ENCODE data around the gene SURF2. TPM values are rescaled to one million over a fixed set of nuclear protein-coding genes. Genes with fewer than 3 reads are reported as not detected.

SURF2 gene
- polyA plus RNA-seq, 1 experiment, result 9.9 TPM

- TF ChIP-seq, protein P1, sequence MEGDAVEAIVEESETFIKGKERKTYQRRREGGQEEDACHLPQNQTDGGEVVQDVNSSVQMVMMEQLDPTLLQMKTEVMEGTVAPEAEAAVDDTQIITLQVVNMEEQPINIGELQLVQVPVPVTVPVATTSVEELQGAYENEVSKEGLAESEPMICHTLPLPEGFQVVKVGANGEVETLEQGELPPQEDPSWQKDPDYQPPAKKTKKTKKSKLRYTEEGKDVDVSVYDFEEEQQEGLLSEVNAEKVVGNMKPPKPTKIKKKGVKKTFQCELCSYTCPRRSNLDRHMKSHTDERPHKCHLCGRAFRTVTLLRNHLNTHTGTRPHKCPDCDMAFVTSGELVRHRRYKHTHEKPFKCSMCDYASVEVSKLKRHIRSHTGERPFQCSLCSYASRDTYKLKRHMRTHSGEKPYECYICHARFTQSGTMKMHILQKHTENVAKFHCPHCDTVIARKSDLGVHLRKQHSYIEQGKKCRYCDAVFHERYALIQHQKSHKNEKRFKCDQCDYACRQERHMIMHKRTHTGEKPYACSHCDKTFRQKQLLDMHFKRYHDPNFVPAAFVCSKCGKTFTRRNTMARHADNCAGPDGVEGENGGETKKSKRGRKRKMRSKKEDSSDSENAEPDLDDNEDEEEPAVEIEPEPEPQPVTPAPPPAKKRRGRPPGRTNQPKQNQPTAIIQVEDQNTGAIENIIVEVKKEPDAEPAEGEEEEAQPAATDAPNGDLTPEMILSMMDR (IDR thresholded peaks at IDR 0.05; ENCODE audit: low read depth, low read length), result no peak
- DNase-seq (ENCODE audit: low read depth, low spot score), result no peak
- ChIA-PET CTCF (no interaction called here), POLR2A (interaction anchor here (0.6 kb wide), 1 partner anchor 160 kb away, joined by 5 read pairs; no protein-coding TSS in a partner anchor)
- H3K4me3 ChIP-seq (ENCODE audit: low read depth, low read length), result peak overlapping the region; percentile 99
- H3K27me3 ChIP-seq (ENCODE audit: control insufficient read depth, insufficient read depth, low read length), result no peaks in the 10 kb centered on the region
- peaks cover 5% of the 10 kb centered on the region; the same call in 1 of the 2 replicates for H3K9me3 ChIP-seq (ENCODE audit: control insufficient read depth, insufficient read depth, low read length)
- H3K27ac ChIP-seq (ENCODE audit: low read depth, low read length), result no peak overlapping the region
Observed at GRCh38 chr9:133349965-133350616, 6.3 kb upstream of the SURF2 start.

GRCh38 chr9:133351526-133351907, 4.8 kb upstream of the SURF2 start:
- no peak for DNase-seq (ENCODE audit: low read depth, low spot score)
- POLR2A ChIA-PET, result interaction anchor here (0.7 kb wide), 1 partner anchor 8 kb away, joined by 3 read pairs; no protein-coding TSS in a partner anchor
- CTCF ChIA-PET, result interaction anchor here (0.7 to 1.0 kb wide), 2 partner anchors 20 to 208 kb away, joined by 3 to 5 read pairs; no protein-coding TSS in a partner anchor
- Histone ChIP-seq H3K9me3 (ENCODE audit: control insufficient read depth, insufficient read depth, low read length) (peaks cover 5% of the 10 kb centered on the region; the same call in 1 of the 2 replicates), H3K27me3 (ENCODE audit: control insufficient read depth, insufficient read depth, low read length) (no peaks in the 10 kb centered on the region), H3K4me3 (ENCODE audit: low read depth, low read length) (no peak overlapping the region), H3K27ac (ENCODE audit: low read depth, low read length) (peak overlapping the region; percentile 39)
- TF ChIP-seq, protein P1 (IDR thresholded peaks at IDR 0.05; ENCODE audit: low read depth, low read length), result no peak

DNA sequence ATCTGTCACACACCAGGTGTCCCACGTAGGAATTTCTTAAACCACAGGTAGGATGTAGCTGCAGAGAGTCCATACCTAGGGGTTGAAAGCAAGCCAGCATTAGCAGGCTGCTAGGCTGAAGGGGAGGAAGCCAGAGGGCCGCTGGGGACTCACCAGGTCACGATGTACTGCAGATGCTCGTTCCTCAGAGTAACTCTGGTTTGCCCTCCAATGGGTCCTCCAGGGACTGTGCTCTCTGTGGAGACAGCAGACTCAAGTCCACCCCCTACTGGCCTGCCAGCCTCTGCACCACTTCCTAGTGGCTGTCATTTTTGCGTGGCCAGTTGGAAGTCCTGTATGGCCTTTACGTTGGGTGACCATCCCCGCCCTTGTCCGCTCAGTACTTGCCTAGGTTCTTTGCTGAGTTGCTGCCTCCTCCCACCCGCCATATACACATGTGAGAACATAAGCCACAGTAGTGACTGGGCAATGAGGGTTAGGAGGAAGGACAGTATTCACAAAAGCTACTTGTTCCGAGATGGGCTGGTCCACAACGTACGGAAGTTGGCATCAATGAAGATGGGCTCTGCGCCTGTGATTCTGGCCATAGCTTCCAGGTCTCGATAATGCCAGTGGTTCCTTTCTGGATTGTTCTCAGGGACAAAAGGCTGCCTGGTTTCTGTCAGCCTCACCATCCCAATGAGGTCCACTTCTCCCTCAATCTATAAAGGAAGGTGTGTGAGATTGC, 4.3 kb upstream of the SURF2 start:
- ChIA-PET POLR2A (interaction anchor here (0.6 to 0.7 kb wide), 2 partner anchors 8 to 10 kb away, joined by 3 read pairs; no protein-coding TSS in a partner anchor), CTCF (interaction anchor here (0.7 to 1.0 kb wide), 2 partner anchors 19 to 208 kb away, joined by 3 to 5 read pairs; no protein-coding TSS in a partner anchor)
- Histone ChIP-seq H3K9me3 (ENCODE audit: control insufficient read depth, insufficient read depth, low read length) (peaks cover 5% of the 10 kb centered on the region; the same call in 1 of the 2 replicates), H3K27ac (ENCODE audit: low read depth, low read length) (peak overlapping the region; percentile 39), H3K4me3 (ENCODE audit: low read depth, low read length) (no peak overlapping the region), H3K27me3 (ENCODE audit: control insufficient read depth, insufficient read depth, low read length) (no peaks in the 10 kb centered on the region)
- DNase-seq (ENCODE audit: low read depth, low spot score), result no peak
- TF ChIP-seq, protein P1 (IDR thresholded peaks at IDR 0.05; ENCODE audit: low read depth, low read length), result peak; percentile 64

GRCh38 chr9:133352635-133353340, 3.6 kb upstream of the SURF2 start:
- ChIA-PET CTCF (interaction anchor here (1.0 kb wide), 1 partner anchor 209 kb away, joined by 3 read pairs; no protein-coding TSS in a partner anchor), POLR2A (interaction anchor here (0.6 to 1.1 kb wide), 2 partner anchors 9 to 14 kb away, joined by 3 read pairs; no protein-coding TSS in a partner anchor)
- TF ChIP-seq, protein P1 (IDR thresholded peaks at IDR 0.05; ENCODE audit: low read depth, low read length), result no peak
- no peaks in the 10 kb centered on the region for H3K27me3 ChIP-seq (ENCODE audit: control insufficient read depth, insufficient read depth, low read length)
- no peak for DNase-seq (ENCODE audit: low read depth, low spot score)
- peak overlapping the region; percentile 47 for H3K27ac ChIP-seq (ENCODE audit: low read depth, low read length)
- H3K9me3 ChIP-seq (ENCODE audit: control insufficient read depth, insufficient read depth, low read length), result peaks cover 5% of the 10 kb centered on the region; the same call in 1 of the 2 replicates
- no peak overlapping the region for H3K4me3 ChIP-seq (ENCODE audit: low read depth, low read length)

All from AG04450 (cell line).